Stimulated activated CD8-positive, alpha-beta memory T cell treated with anti-CD3 and anti-CD28 coated beads, Interleukin-4, amount 100 ng/mL, for 4 hours (primary cell): ENCODE measurements around the gene C4A.
"Not testable (repeated sequence)": the region's sequence is repeated elsewhere in the genome, so short reads cannot be mapped to it uniquely, and the experiment has no call there.

Source experiments
- DNase-seq, 2 donors: peaks; one replicate each; pipeline ENCODE4 v3.0.0-alpha.2; 2020; ENCODE audit warnings: low read depth in 2 of 2, low spot score in 1 of 2

C4A gene

DNA sequence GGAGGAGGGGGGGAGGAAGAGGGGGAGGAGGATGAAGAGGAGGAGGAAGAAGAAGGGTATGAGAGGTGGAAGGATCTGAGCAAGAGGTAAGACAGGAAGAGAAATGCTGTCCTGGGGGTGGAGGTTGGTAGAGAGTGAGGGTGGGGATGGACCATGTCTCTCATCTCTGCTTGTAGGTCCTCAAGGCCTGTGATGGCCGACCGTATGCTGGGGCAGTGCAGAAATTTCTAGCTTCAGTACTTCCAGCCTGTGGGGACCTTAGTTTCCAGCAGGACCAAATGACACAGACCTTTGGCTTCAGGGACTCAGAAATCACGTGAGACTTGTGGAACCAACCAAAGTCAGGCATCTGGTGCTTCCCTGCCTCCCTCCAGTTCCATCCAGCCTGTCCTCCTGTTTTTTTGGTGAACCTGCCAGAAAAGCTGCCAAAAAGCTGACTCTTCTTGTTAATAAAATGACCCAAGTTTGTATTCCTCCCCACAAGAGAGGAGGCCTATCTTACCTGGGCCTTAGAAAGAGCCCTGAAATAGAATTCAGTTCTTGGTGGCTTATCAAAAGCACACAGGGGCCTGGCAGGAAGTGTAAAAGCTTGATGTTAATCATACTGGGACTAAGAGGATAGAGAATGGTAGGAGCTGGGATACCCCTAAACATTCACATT is 2.5 kb upstream of the C4A start:
- no peak for DNase-seq

DNA sequence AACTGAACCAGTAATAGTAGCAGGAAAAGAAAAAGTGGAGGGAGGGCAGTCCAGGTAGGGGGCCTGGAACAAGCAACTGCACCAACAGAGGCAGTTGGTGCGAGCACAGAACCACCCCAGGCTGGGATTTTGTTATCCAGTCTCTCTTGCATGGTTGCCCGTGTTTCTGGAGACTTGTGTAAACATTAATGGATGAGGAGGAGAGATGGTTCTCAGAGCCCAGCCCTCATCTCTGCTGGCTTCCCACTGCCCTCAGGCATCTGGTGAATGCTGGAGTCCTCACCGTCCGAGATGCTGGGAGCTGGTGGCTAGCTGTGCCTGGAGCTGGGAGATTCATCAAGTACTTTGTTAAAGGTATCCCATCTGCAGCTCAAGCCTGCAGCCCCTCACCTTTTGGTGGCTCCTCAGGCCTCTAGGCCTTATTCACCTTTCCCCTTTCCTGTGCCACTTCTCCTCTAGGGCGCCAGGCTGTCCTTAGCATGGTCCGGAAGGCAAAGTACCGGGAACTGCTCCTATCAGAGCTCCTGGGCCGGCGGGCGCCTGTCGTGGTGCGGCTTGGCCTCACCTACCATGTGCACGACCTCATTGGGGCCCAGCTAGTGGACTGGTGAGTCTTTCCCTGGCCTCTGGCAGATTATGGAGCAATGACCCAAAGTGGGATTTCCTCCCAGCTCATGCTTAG is 1.5 kb upstream of the C4A start:
- not testable (repeated sequence) for DNase-seq

DNA sequence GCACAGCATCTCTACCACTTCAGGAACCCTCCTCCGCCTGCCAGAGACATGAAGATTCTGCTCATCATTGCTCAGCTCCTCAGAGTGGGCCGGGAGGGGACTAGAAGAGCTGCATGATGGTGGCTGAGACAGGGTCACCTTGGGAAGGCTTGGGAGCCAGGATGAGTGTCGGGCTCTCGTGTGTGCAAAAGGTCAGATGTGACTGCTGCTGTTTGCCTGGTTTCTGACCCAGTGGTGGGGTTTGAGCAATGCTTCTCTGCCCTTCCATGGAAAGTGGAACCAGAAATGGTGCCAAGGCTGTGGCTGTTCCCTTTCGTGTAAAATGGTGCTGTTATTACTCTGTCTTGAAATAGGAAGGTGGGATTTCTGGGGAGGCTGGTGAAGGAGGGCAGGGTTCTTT is 859 bp upstream of the C4A start:
- DNase-seq: not testable (repeated sequence)

DNA sequence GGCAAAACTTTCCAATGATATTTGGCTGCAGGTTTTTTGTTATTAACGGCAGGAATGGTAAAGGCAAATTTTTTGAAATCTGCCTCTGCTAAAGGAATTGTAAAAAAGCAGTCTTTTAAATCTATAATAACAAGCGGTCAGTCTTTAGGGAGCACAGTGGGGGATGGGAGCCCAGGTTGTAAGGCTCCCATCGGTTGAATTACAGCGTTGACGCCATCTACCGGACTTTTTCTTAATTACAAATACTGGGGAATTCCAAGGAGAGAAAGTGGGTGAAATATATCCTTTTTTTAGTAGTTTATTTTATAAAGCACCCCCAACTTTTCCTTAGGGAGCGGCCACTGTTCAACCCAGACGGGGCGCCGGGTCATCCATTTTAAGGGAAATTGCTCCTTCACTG is 7.5 kb downstream of the C4A start:
- DNase-seq: not testable (repeated sequence)

DNA sequence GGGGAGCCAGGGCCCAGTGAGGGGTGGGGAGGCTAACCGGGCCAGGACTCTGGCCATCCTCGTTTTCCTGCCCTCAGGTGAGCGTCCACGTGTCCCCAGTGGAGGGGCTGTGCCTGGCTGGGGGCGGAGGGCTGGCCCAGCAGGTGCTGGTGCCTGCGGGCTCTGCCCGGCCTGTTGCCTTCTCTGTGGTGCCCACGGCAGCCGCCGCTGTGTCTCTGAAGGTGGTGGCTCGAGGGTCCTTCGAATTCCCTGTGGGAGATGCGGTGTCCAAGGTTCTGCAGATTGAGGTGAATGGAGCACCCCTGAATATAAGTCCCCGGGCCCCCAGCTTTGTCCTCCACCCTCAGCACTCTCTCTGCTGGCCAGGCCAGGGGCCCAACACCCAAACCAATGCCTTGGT is 12.6 kb downstream of the C4A start:
- DNase-seq: not testable (repeated sequence)

DNA sequence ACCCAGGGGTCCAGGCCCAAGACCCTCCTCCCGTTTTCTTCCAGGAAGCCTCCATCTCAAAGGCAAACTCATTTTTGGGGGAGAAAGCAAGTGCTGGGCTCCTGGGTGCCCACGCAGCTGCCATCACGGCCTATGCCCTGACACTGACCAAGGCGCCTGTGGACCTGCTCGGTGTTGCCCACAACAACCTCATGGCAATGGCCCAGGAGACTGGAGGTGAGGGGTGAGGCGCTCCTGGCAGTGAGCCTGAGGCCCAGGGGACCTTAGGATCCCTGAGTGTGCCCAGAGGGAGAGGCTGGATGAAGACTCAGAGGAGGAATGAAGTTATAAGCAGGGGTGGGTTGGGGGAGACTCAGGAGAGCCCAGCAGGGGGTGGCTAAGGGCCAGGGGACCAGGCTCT is 14.5 kb downstream of the C4A start:
- not testable (repeated sequence) for DNase-seq

DNA sequence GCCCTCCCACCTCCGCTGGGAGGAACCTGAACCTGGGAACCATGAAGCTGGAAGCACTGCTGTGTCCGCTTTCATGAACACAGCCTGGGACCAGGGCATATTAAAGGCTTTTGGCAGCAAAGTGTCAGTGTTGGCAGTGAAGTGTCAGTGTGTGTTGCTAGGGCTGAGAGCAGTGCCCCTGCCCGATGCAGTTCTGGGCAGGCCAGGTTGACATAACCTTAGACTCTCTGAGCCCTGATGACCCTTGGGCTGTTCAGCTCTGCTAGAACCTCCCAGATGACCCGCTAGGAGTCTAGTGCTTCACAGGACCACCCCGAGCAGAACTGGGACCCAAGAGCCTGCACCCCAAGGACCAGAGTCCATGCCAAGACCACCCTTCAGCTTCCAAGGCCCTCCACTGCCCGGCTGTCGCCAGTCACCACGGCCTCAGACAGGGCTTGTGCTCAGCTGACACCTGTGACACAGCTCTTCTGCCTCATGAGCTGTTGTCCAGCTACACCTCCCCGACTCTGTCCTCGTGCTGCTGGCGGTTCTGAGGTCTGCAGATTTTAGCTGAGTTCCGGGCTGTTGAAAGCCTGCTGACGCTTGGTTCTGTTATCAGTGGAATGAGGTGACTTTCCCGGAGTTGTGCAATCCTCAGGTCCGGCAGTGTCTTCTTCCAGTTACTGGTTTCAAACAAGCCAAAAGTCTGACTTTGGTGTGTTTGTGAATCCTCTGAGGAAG is 20.9 kb downstream of the C4A start:
- DNase-seq: not testable (repeated sequence)

DNA sequence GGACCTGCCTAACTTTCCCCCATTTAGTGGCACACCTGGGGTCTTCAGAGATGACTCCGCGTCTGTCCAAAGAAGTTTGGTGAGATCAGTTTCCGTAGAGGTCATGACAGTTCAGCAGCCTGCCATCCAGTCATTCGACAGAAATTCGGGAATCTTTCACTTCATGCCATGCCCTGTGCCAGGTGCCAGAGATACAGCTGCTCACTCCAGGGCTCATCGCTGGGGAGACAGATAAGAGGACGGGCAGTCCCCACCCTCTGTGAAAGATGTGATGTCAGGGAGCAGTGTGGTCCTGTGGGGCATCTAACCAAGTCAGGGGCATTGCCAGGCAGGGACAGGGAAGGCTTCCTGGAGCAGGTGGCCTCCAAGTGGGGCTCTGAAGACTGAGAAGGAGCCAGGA is 21.4 kb downstream of the C4A start:
- DNase-seq: not testable (repeated sequence)

DNA sequence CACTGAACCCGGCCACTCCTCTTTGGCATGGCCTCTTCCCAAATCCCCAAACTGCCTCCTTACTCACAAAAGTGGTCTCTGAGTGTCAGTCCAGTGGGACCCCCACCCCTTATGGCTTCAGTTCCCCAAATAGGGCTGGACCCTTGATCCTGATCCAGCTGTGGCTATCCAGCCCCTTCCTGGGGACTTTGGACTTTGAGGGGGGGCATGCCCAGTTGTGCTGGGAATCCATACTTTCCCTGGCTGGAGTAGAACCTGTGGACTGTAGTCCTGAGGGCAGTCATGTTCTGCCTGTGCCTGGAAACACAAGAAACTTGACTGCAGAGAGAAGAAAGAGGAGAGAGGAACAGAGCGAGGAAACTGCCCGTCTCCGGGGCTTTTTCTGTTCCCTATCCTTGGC is 22.5 kb downstream of the C4A start:
- not testable (repeated sequence) for DNase-seq

DNA sequence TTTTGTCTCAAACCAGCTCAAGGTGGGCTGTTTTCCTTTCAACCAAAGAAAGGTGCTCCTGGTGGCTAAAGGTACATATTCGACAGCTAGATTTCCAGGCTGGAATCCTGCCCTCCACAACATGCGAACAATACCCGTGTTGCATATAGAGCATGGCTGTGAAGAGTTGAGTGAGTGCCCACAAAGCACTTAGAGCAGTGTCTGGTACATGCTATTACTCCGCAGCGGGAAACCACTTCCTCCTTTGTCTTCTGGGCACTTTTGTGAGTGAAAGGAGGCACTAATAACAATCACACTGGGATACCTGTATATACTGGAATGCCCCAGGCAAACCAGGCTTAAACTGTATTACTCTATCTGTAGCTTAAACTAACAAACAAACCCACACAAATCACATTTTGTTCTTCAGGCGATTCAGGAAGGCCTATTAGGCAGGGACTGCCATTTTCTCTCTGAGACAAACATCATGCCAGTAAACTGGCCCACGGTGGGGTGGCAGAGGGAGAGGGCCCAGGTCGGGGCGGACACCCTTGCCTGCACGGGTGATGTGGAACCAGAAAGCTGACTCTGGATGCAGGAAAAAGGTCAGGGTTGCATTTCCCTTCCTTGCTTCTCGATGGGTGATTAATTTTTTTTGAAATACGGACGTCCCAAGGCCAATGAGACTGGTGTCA is 23.1 kb downstream of the C4A start:
- not testable (repeated sequence) for DNase-seq

DNA sequence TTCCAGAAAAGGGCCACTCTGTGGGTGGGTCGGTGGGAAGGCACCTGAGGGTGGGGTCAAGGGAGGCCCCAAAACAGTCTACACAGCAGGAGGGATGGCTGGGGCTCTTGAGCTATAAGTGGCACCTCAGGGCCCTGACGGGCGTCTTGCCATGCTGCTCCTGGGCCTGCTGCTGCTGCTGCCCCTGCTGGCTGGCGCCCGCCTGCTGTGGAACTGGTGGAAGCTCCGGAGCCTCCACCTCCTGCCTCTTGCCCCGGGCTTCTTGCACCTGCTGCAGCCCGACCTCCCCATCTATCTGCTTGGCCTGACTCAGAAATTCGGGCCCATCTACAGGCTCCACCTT is 23.7 kb downstream of the C4A start:
- not testable (repeated sequence) for DNase-seq

DNA sequence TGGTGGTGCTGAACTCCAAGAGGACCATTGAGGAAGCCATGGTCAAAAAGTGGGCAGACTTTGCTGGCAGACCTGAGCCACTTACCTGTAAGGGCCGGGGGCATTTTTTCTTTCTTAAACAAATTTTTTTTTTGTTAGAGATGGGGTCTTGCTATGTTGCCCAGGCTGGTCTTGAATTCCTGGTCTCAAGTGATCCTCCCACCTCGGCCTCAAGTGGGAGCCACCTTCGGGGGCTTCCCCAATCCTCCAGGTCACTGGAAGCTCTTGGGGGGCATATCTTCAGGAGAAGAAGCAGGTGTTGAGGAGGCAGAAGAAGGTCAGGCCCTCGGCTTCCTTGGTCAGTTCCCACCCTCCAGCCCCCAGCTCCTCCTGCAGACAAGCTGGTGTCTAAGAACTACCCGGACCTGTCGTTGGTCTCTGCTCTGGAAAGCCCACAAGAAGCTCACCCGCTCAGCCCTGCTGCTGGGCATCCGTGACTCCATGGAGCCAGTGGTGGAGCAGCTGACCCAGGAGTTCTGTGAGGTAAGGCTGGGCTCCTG is 24.2 kb downstream of the C4A start:
- DNase-seq: not testable (repeated sequence)

DNA sequence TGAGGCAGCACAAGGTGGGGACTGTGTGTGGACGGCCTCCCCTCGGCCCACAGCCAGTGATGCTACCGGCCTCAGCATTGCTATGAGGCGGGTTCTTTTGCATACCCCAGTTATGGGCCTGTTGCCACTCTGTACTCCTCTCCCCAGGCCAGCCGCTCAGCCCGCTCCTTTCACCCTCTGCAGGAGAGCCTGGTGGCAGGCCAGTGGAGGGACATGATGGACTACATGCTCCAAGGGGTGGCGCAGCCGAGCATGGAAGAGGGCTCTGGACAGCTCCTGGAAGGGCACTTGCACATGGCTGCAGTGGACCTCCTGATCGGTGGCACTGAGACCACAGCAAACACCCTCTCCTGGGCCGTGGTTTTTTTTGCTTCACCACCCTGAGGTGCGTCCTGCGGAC is 25.2 kb downstream of the C4A start:
- not testable (repeated sequence) for DNase-seq

DNA sequence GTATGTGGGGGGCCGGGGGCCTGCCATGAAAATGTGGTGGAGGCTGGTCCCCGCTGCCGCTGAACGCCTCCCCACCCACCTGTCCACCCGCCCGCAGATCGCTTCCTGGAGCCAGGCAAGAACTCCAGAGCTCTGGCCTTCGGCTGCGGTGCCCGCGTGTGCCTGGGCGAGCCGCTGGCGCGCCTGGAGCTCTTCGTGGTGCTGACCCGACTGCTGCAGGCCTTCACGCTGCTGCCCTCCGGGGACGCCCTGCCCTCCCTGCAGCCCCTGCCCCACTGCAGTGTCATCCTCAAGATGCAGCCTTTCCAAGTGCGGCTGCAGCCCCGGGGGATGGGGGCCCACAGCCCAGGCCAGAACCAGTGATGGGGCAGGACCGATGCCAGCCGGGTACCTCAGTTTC is 26.2 kb downstream of the C4A start:
- DNase-seq: not testable (repeated sequence)

DNA sequence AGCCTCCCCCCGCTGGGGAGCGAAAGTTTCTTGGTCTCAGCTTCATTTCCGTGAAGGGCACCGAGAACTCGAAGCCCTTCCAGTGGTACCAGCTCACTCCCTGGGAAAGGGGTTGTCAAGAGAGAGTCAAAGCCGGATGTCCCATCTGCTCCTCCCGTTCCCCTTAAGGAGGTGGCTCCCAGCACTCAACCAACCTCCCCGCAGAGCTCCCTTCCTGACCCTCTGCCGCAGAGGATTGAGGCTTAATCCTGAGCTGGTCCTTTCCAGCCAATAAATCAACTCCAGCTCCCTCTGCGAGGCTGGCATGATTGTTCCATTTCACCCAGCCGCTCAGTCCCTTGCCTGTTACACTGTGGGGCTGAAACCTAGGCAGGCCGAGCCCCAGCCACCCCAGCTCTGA is 26.8 kb downstream of the C4A start:
- DNase-seq: not testable (repeated sequence)

DNA sequence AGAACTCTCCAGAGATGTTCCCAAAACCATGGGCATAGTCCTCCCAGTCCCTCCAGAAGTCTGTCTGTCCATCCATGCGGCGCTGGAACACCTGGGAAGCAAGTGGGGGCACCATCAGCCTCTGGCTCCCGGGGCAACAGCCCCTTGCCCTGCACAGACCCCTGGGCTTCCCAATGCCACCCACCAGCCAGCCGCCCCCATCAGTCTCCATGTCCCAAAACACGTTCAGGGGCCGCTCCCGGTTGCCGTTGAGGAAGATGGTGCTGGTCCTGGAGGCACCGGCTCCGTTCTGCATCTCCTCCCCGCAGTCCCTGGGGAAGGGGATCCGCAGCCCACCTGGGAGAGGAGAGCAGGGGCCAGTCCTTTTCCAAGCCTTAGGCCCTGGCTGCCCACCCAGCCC is 27.7 kb downstream of the C4A start:
- not testable (repeated sequence) for DNase-seq

DNA sequence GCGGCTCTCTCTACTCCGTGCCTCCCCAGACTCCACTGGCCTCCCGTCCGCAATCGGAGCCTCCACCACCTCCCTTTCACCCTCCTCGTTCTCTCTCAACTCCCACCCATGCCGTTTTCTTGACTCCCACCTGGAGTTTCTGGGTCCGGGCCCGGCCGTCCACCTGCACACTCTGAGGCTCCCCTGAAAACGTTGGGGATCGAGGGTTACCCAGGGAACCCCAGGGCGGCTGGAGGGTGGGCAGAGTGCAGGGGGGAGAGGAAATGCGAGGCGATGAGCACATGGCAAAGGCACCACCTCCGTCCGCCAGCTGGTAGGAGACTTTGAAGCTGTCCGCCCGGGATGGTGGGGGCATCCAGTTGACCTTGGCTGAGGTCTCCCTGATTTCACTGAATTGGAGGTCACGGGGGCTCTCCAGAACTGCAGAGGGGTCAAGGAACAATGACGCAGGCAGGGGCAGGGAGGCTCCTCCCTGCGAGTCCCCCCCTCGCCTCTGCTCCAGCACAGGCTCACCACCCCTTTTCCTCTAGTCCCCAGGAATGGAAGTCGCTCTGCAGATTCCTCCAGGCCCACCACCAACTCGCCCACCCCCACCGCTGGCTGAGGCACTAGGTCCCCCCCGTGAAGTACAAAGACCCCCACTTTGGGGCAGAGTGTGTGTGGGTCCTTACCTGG is 29.1 kb downstream of the C4A start:
- not testable (repeated sequence) for DNase-seq

DNA sequence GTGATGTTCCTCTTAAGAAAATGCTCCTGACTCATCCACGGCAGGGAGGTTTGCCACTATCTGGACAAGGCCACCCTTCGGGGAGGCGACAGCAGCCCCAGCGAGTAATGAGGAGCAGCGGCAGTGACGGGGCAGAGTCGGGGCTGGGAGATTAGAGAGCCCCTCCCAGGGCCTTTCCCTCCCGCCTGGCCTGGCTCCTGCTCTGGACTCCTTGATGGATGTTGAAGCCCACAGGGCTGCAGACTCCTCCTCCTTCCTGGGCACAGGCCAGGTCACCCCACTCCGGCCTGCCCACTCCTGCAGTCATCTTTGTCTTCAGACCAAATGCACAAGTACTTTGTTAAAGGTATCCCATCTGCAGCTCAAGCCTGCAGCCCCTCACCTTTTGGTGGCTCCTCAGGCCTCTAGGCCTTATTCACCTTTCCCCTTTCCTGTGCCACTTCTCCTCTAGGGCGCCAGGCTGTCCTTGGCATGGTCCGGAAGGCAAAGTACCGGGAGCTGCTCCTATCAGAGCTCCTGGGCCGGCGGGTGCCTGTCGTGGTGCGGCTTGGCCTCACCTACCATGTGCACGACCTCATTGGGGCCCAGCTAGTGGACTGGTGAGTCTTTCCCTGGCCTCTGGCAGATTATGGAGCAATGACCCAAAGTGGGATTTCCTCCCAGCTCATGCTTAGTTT is 31.2 kb downstream of the C4A start:
- not testable (repeated sequence) for DNase-seq

DNA sequence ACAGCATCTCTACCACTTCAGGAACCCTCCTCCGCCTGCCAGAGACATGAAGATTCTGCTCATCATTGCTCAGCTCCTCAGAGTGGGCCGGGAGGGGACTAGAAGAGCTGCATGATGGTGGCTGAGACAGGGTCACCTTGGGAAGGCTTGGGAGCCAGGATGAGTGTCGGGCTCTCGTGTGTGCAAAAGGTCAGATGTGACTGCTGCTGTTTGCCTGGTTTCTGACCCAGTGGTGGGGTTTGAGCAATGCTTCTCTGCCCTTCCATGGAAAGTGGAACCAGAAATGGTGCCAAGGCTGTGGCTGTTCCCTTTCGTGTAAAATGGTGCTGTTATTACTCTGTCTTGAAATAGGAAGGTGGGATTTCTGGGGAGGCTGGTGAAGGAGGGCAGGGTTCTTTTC is 31.9 kb downstream of the C4A start:
- not testable (repeated sequence) for DNase-seq

DNA sequence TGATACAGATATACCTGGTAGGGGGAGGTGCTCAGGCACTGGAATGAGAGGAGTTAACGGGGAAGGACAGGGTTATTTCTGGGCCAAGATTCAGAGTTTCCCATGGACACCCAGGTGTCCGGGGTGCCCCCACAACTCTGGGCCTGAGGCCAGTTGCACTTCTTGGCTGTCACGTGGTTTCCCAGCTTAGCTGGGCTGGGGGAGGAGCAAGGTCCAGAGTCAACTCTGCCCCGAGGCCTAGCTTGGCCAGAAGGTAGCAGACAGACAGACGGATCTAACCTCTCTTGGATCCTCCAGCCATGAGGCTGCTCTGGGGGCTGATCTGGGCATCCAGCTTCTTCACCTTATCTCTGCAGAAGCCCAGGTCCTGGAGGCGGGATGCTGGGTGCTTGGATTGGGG is 32.7 kb downstream of the C4A start, which contains the start of gene C4B:
Gene C4B (plus strand): TSS at position 249 of the 400 bp plus-strand sequence. CDS start 51 bp downstream, at position 300.
- DNase-seq: not testable (repeated sequence)
